GM21717 (cell line): ENCODE data around the gene DENND1B.
A peak's percentile ranks its signal among the peaks of the same experiment; 100 is the strongest.

Experiments
- ATAC-seq: cut with Tn5 transposase; IDR thresholded peaks from one replicate; pipeline ENCODE4 v1.9.1; 2021; ENCODE audit warnings: mild to moderate bottlenecking, moderate library complexity; ENCODE audit not compliant: unreplicated experiment

Gene DENND1B, protein sequence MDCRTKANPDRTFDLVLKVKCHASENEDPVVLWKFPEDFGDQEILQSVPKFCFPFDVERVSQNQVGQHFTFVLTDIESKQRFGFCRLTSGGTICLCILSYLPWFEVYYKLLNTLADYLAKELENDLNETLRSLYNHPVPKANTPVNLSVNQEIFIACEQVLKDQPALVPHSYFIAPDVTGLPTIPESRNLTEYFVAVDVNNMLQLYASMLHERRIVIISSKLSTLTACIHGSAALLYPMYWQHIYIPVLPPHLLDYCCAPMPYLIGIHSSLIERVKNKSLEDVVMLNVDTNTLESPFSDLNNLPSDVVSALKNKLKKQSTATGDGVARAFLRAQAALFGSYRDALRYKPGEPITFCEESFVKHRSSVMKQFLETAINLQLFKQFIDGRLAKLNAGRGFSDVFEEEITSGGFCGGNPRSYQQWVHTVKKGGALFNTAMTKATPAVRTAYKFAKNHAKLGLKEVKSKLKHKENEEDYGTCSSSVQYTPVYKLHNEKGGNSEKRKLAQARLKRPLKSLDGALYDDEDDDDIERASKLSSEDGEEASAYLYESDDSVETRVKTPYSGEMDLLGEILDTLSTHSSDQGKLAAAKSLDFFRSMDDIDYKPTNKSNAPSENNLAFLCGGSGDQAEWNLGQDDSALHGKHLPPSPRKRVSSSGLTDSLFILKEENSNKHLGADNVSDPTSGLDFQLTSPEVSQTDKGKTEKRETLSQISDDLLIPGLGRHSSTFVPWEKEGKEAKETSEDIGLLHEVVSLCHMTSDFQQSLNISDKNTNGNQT

DNA sequence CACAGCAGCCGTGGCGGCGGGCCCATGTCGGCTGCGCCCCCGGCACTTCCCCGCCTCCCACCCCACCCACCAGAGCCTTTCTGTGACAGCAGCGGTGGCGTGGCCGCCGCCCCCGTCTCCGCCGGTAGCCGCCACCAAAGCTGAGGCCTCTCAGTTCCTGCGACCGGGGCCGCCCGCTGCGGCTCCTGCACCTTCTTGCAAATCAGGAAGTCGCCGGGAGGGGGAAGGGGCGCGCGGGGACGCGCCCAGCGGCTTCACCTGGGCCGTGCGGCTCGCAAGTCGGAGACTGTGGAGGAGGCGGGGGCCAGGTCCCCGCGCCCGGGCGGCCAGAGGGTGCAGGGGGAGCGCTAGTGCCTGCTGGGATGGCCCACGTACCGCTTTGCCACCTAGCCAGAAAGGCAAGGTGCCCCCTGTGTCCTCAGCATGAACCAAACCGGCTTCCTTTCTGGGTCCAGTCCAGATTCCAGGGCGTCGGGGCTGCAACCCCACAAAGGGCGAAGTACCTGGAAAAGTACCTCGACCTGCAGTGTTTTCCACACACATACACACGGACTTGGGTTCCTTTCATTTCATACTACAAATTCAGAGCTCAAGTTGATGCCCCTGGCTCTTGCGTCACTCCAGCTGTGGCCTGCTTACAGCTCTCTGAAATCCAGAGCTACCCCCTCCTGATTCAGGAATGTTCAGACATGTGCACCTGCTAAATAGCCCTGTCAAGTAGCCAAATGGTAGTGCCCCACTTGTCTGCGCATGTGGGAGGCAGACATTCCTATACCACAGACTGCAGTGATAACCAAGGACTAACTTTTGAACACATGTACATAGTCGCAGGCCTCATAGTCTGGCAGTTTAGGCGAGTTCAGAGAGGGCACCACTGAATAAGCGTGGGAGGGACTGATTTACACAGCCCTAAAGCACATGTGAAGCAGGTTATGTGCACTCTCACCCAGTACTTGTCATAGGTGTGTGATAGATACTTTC, at the start of gene DENND1B:
DENND1B (minus strand) TSS at position 199 of the 981 bp plus-strand sequence. CDS start 325 bp downstream, outside the sequence.
- peak; percentile 69 for ATAC-seq

DNA sequence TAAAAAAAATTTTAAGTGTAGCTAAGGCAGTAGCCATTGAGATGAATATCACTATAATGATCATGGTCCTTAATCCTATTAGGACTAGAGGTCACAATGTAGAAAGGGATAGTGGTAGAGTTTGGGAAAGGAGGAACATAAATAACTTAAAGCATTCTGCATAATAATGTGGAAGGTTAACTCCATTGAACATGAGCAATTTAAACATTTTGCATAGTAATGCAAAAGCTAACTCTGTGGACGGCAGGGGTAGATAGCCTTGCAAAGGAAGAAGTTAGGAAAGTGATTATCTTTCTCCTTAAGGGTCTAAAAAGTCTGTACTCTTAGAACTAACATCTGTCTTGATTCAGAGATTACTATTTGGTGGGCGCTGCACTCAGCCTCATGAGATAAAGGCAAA, 39.0 kb upstream of the DENND1B start:
- ATAC-seq: no peak

DNA sequence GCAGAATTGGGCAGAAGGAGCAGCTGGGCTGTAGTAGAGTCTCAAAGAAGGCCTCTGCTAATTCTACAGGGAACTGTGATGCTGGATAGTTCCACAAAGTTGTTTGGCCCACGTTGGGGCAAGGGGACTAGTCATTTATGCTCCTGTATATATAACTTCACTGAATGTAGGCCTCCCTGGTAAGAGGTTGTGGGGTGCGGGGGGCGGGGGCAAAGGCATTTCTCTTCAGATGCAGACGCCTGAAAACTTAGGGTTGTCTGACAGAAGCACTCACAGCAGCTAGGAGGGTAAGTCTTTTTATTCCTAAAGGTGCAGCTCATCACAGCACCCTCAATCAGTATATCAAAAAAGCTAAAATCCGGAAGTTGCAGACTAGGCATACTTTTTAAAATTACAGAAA, 38.5 kb upstream of the DENND1B start:
- no peak for ATAC-seq

DNA sequence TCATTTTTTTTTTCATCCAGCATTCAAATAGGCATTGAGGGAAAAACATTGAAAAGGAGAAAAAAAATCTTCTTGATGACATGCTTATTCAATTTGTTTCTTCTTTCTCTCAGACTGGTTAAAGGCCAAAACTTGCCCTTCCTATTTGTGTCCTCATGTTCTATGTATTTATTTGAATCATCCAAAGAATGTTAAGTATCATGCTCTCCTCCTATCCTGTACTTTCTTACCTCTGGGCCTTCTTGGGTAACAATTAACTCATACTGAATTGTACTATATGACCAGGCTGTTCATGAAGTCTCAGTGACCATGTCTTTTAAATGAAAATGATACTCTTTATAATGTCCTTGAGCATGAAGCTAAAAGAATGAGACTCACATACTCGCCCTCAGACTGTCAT, 36.5 kb upstream of the DENND1B start:
- no peak for ATAC-seq

DNA sequence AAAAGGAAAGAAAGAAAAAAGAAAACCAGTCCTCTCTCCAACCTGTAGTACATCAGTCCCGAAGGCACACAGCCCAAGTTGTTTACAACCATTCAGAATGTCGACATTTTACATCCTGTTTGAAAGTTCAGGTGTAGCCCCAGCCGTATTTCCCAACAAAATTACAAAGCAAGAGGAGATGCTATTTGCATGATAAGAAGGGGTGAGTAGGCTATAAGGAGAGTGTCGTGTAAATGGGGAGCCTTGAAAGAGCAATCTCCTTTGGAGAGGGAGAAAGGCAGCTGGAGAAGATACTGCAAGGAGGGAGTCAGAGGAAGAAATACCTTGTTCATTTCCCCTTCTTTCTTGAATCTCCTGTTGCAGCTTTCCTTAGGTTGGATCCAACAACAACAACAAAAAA, 35.5 kb upstream of the DENND1B start:
- ATAC-seq: no peak

- no peak for ATAC-seq
Measured at GRCh38 chr1:197808880-197809279, 33.6 kb upstream of the DENND1B start.

- ATAC-seq: no peak
Measured at GRCh38 chr1:197807739-197808453, 32.6 kb upstream of the DENND1B start.

GRCh38 chr1:197807216-197807615, 31.9 kb upstream of the DENND1B start:
- peak; percentile 83 for ATAC-seq

DNA sequence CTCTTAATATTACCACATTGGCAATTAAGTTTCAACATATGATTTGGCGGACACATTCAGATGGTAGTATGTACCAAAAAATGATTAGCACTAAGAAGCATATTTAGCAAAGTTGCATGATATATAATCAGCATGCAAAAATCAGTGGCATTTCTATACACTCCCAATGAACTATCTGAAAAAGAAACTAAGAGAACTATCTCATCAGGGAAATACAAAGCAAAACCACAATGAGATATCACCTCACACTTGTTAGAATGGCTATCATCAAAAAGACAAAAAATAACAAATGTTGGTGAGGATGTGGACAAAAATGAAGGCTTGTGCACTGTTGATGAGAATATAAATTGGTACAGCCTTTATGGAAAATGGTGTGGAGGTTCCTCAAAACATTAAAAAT, 31.4 kb upstream of the DENND1B start:
- peak; percentile 30 for ATAC-seq

- ATAC-seq: no peak
Measured at GRCh38 chr1:197801684-197802083, 26.4 kb upstream of the DENND1B start.

DNA sequence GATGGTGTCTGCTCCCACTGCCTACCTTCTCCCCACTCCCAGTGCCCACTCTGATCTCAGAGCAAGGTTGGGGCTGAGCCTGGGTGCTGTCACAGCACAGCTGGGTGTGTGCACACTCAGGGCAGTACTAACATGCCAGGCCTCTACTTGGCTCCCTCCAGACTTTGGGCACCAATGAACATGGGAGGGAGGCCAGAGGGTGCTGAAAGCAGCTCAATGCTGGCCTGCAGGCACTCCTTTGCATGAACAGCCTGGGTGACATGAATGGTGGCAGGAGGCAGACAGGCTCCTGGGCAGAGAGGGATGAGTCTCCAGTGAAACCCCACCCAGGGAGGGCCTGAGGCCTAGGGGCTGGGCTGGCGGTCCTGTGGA, 25.8 kb upstream of the DENND1B start:
- ATAC-seq: no peak

DNA sequence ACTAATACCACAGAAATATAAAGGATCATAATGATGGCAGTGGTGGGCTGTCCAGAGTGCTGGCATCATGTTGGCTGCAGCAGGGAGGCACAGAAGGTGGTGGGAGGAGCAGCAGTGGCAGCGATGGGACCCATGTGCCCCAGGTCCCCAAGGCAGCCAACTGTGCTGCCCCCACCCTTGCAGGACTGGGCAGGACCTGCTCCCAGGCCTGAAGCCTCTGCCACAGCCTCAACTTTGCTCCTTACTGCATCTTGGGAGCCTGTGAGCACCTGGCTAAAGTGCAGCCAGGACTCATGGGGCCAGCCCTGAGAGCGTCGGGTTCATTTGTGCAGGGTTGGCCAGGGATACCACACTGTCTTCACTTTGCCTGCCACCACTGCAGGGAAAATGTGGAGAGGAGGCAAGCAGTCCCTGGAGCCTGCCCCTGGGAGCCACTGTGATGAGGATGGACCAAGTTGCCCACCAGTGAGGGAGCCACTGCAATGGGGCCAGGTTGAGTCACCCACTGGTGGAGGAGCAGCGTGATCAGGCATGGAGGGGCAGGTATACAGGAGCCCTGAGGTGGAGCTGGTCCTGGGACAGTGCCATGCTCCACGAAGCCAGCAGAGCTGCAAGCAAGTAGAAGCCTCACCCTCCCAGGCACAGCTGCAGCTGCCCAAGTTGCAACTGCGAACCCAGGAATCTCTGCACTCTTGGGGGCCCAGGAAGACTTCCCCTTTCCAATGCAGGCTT, 25.3 kb upstream of the DENND1B start:
- ATAC-seq: no peak

- ATAC-seq: no peak
Measured at GRCh38 chr1:197799271-197799670, 24.0 kb upstream of the DENND1B start.

DNA sequence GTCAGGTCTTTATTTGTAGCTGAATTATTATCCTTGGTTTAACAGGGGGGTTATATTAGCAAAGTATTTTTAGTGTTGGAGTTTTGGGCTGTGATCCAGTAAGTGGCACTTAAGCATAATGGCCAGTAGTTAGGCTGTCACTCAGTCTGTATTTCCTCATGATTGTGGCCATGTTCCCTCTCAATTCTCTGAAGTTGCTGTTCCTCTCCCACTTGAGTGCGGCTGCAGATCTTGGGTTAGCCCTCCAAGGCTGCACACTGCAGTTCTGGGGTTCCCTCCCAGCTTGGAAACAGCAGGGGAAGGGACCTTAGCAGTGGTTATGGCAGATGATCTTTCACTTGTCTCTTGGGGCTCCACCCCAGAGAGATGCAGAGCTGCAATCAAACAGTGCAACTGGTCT, 23.2 kb upstream of the DENND1B start:
- no peak for ATAC-seq

- ATAC-seq: no peak
Measured at GRCh38 chr1:197797010-197797409, 21.7 kb upstream of the DENND1B start.

DNA sequence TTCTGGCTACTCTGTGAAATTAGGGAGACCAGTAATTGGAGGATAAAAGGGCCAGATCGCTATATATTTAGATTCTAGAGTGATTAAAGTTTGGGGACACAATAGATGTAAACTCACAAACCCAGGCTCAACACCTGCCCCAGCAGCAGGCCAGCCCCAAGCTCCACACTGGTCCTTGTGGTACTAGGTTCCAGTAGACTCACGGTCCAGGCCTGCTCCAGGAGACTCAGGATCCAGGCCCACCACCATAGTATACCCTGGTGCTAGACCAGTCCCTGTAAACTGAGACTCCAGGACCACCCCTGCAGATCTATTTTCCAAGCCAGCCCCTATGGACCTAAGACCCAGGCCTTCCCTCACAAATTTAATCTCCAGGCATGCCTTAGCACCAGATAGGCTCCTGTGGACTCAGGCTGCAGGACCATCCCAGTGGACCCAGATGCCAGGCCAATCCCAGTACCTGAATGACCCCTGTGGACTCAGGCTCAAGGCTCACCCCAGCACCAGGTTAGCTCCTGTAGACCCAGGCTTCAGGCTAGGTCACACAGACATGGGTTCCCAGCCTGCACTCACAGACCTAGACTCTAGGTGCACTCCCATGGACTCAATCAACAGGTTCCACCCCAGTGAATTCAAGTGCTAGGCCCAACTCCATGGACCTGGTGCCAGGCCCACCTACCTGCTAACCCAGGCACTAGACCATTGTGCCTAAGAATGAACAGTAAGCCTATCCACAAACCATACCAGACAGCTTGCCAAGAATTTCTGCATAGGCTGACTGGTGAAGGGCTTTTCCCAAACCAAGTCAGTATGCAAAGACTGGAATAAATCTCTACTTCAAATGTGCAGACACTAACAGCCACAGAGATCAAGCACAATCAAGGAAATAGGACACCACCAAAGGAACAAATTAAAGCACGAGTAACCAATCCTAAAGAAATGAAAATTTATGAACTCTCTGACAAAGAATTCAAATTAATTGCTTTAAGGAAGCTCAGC, 13.8 kb upstream of the DENND1B start:
- no peak for ATAC-seq

- ATAC-seq: no peak
Measured at GRCh38 chr1:197787623-197788536, 12.6 kb upstream of the DENND1B start.
